GM12892 (cell line): Measurements from ENCODE around the gene KDM6B.

Experiments
- POLR2A ChIP-seq: IDR thresholded peaks from 2 replicates; pipeline ENCODE4 v1.6.1; 2011; ENCODE audit warnings: low read depth, low read length, control low read depth
- POLR2AphosphoS5 ChIP-seq: IDR thresholded peaks from 2 replicates; pipeline ENCODE4 v1.6.1; 2011; ENCODE audit warnings: low read depth, low read length, control low read depth

GRCh38 chr17:7824021-7824924 is 9.7 kb upstream of the KDM6B start:
- TF ChIP-seq POLR2A, result no peak
- no peak for TF ChIP-seq POLR2AphosphoS5
